Measurements from ENCODE around the gene LCP2.

LCP2 gene

GRCh38 chr5:170336065-170336464 is 38.5 kb upstream of the LCP2 start:
- ATAC-seq (ENCODE audit: insufficient read depth, low read depth) (no peak), DNase-seq (no peak)
- Histone ChIP-seq H3K4me3 (ENCODE audit: low read depth in 1 of 2, low read length in 2 of 2) (no peak overlapping the region), H3K27ac (ENCODE audit: low read length) (no peak overlapping the region), H3K36me3 (ENCODE audit: insufficient read depth, low read length) (no peaks in the 10 kb centered on the region), H3K9me3 (ENCODE audit: insufficient read depth, low read length, severe bottlenecking) (no peaks in the 10 kb centered on the region), H3K4me2 (ENCODE audit: insufficient read depth, low read length) (no peak overlapping the region), H3K27me3 (ENCODE audit: insufficient read depth, low read length, poor library complexity) (no peaks in the 10 kb centered on the region), H3K79me2 (ENCODE audit: insufficient read depth, low read length) (no peaks in the 10 kb centered on the region), H4K20me1 (ENCODE audit: insufficient read depth, low read length) (no peaks in the 10 kb centered on the region), H3K4me1 (ENCODE audit: insufficient read depth, low read length) (peaks cover 17% of the 10 kb centered on the region), H3K9ac (ENCODE audit: low read depth, low read length) (no peak overlapping the region), H2AFZ (ENCODE audit: low read depth, low read length) (no peak overlapping the region)
- TF ChIP-seq CTCF (IDR thresholded peaks at IDR 0.05; ENCODE audit: borderline replicate concordance, extremely low read depth, low read length, poor library complexity, severe bottlenecking): no peak
- TF ChIP-seq EZH2 (IDR thresholded peaks at IDR 0.05; ENCODE audit: borderline replicate concordance, low read depth, low read length, severe bottlenecking): no peak

GRCh38 chr5:170334626-170335025 is 37.0 kb upstream of the LCP2 start:
- H3K4me3 ChIP-seq (ENCODE audit: low read depth in 1 of 2, low read length in 2 of 2): no peak overlapping the region
- peaks cover 31% of the 10 kb centered on the region for H3K4me1 ChIP-seq (ENCODE audit: insufficient read depth, low read length)
- ATAC-seq (ENCODE audit: insufficient read depth, low read depth) (no peak), DNase-seq (no peak)
- TF ChIP-seq CTCF (IDR thresholded peaks at IDR 0.05; ENCODE audit: borderline replicate concordance, extremely low read depth, low read length, poor library complexity, severe bottlenecking) (no peak), EZH2 (IDR thresholded peaks at IDR 0.05; ENCODE audit: borderline replicate concordance, low read depth, low read length, severe bottlenecking) (no peak)
- no peaks in the 10 kb centered on the region for H3K36me3 ChIP-seq (ENCODE audit: insufficient read depth, low read length)
- no peaks in the 10 kb centered on the region for H4K20me1 ChIP-seq (ENCODE audit: insufficient read depth, low read length)
- no peak overlapping the region for H2AFZ ChIP-seq (ENCODE audit: low read depth, low read length)
- H3K79me2 ChIP-seq (ENCODE audit: insufficient read depth, low read length): no peaks in the 10 kb centered on the region
- H3K9ac ChIP-seq (ENCODE audit: low read depth, low read length): no peak overlapping the region
- no peaks in the 10 kb centered on the region for H3K9me3 ChIP-seq (ENCODE audit: insufficient read depth, low read length, severe bottlenecking)
- no peak overlapping the region for H3K4me2 ChIP-seq (ENCODE audit: insufficient read depth, low read length)
- H3K27me3 ChIP-seq (ENCODE audit: insufficient read depth, low read length, poor library complexity): no peaks in the 10 kb centered on the region
- H3K27ac ChIP-seq (ENCODE audit: low read length): no peak overlapping the region

GRCh38 chr5:170333161-170333910 is 35.8 kb upstream of the LCP2 start:
- Histone ChIP-seq H3K9ac (ENCODE audit: low read depth, low read length) (no peak overlapping the region), H3K4me3 (ENCODE audit: low read depth in 1 of 2, low read length in 2 of 2) (no peak overlapping the region), H3K4me2 (ENCODE audit: insufficient read depth, low read length) (no peak overlapping the region), H3K79me2 (ENCODE audit: insufficient read depth, low read length) (no peaks in the 10 kb centered on the region), H3K27me3 (ENCODE audit: insufficient read depth, low read length, poor library complexity) (no peaks in the 10 kb centered on the region), H4K20me1 (ENCODE audit: insufficient read depth, low read length) (no peaks in the 10 kb centered on the region), H2AFZ (ENCODE audit: low read depth, low read length) (no peak overlapping the region), H3K27ac (ENCODE audit: low read length) (no peak overlapping the region), H3K9me3 (ENCODE audit: insufficient read depth, low read length, severe bottlenecking) (no peaks in the 10 kb centered on the region), H3K36me3 (ENCODE audit: insufficient read depth, low read length) (no peaks in the 10 kb centered on the region), H3K4me1 (ENCODE audit: insufficient read depth, low read length) (peaks cover 32% of the 10 kb centered on the region)
- DNase-seq (peak; percentile 66), ATAC-seq (ENCODE audit: insufficient read depth, low read depth) (peak; percentile 63)
- TF ChIP-seq EZH2 (IDR thresholded peaks at IDR 0.05; ENCODE audit: borderline replicate concordance, low read depth, low read length, severe bottlenecking) (no peak), CTCF (IDR thresholded peaks at IDR 0.05; ENCODE audit: borderline replicate concordance, extremely low read depth, low read length, poor library complexity, severe bottlenecking) (no peak)

Data from DND-41 (cell line).